ENCODE data around the gene PDZD4. TPM values are rescaled to one million over a fixed set of nuclear protein-coding genes. Genes with fewer than 3 reads are reported as not detected.

PDZD4 gene
- total RNA-seq, 1 experiment from 2014 or later = 0.26 TPM

Other genes with a start within 250 kb of the PDZD4 start
- 110 and 145 TPM in 2 replicates for gene CCNQ, start 231.4 kb downstream of the PDZD4 start, total RNA-seq (2014; rRNA removed)
- gene DUSP9, start 183.3 kb downstream of the PDZD4 start, total RNA-seq (2014; rRNA removed) = 10.7 and 13.0 TPM in 2 replicates
- gene PNCK, start 156.7 kb downstream of the PDZD4 start, total RNA-seq (2014; rRNA removed) = 1.0 and 3.3 TPM in 2 replicates
- 45.3 and 52.5 TPM in 2 replicates for gene SLC6A8, start 142.6 kb downstream of the PDZD4 start, total RNA-seq (2014; rRNA removed)
- gene BCAP31, start 106.2 kb downstream of the PDZD4 start, total RNA-seq (2014; rRNA removed) = 289 and 301 TPM in 2 replicates
- 44.4 and 48.6 TPM in 2 replicates for gene ABCD1, start 105.7 kb downstream of the PDZD4 start, total RNA-seq (2014; rRNA removed)
- 27.3 and 43.5 TPM in 2 replicates for gene PLXNB3, start 66.3 kb downstream of the PDZD4 start, total RNA-seq (2014; rRNA removed)
- gene SRPK3, start 49.5 kb downstream of the PDZD4 start, total RNA-seq (2014; rRNA removed) = 0.40 and 1.5 TPM in 2 replicates
- gene IDH3G, start 36.2 kb downstream of the PDZD4 start, total RNA-seq (2014; rRNA removed) = 88.6 and 104 TPM in 2 replicates
- gene SSR4, start 35.9 kb downstream of the PDZD4 start, total RNA-seq (2014; rRNA removed) = 232 and 298 TPM in 2 replicates
- 5.2 and 11.2 TPM in 2 replicates for gene L1CAM, start 55.6 kb upstream of the PDZD4 start, total RNA-seq (2014; rRNA removed)
- gene AVPR2, start 74.1 kb upstream of the PDZD4 start, total RNA-seq (2014; rRNA removed) = not detected in 2 replicates
- gene ARHGAP4, start 95.7 kb upstream of the PDZD4 start, total RNA-seq (2014; rRNA removed) = 4.0 and 4.6 TPM in 2 replicates
- gene NAA10, start 104.5 kb upstream of the PDZD4 start, total RNA-seq (2014; rRNA removed) = 169 and 172 TPM in 2 replicates
- gene RENBP, start 114.1 kb upstream of the PDZD4 start, total RNA-seq (2014; rRNA removed) = 3.7 TPM in 1 of 2 replicates, not detected in the other
- gene HCFC1, start 141.3 kb upstream of the PDZD4 start, total RNA-seq (2014; rRNA removed) = 66.9 and 94.0 TPM in 2 replicates
- gene TMEM187, start 142.2 kb upstream of the PDZD4 start, total RNA-seq (2014; rRNA removed) = 10.6 and 12.4 TPM in 2 replicates
- 366 and 427 TPM in 2 replicates for gene IRAK1, start 189.4 kb upstream of the PDZD4 start, total RNA-seq (2014; rRNA removed)